OCI-LY7 (cell line): ENCODE results near the gene GRK5. TPM values are rescaled to one million over a fixed set of nuclear protein-coding genes. Genes with fewer than 3 reads are reported as not detected.

ENCODE experiments used
- BruUV-seq: library from RNA; stranded (reverse); fragments of 400-500 nt; replicated peaks from 2 replicates; lab custom pipeline; 2021; lab: Mats Ljungman, UMichigan
- CTCF ChIA-PET: fragments of 300-600 bp; sonication (Branson Sonifier 250); formaldehyde crosslinking; loops from one replicate; lab custom pipeline; 2022; ENCODE audit warnings: antibody characterized with exemption; ENCODE audit not compliant: unreplicated experiment; lab: Charles Lee
- POLR2A ChIA-PET: fragments of 300-600 bp; sonication (Branson Sonifier 250); formaldehyde crosslinking; loops from one replicate; lab custom pipeline; 2022; ENCODE audit warnings: antibody characterized with exemption; lab: Charles Lee
- DNase-seq: peaks from one replicate; pipeline ENCODE4 v3.0.0-alpha.2; 2015; ENCODE audit warnings: low spot score
- H2AFZ ChIP-seq: fragments of 200-600 bp; sonication (generic), shearing (Covaris generic); 2 replicates; pipeline ENCODE4 v1.6.1; 2014; ENCODE audit warnings: mild to moderate bottlenecking, antibody characterized with exemption, low read length, moderate library complexity
- H3K27ac ChIP-seq: fragments of 200-600 bp; sonication (generic); 2 replicates; pipeline ENCODE4 v1.5.1; 2014; ENCODE audit warnings: mixed run types, low read depth, mild to moderate bottlenecking, moderate library complexity, low read length, inconsistent platforms; ENCODE audit not compliant: poor library complexity, severe bottlenecking
- H3K36me3 ChIP-seq: fragments of 200-600 bp; sonication (generic); 2 replicates; pipeline ENCODE4 v1.6.1; 2014; ENCODE audit warnings: mild to moderate bottlenecking, antibody characterized with exemption, low read length, moderate library complexity, mixed read lengths; ENCODE audit not compliant: insufficient read depth
- H3K4me1 ChIP-seq: fragments of 200-600 bp; sonication (generic); 2 replicates; pipeline ENCODE4 v1.5.1; 2014; ENCODE audit warnings: mild to moderate bottlenecking, low read length; ENCODE audit not compliant: insufficient read depth, poor library complexity, severe bottlenecking
- H3K4me2 ChIP-seq: fragments of 200-600 bp; sonication (generic); 2 replicates; pipeline ENCODE4 v1.6.1; 2014; ENCODE audit warnings: mild to moderate bottlenecking, low read length
- H3K4me3 ChIP-seq: fragments of 200-600 bp; sonication (generic); 2 replicates; pipeline ENCODE4 v1.5.1; 2014; ENCODE audit warnings: mild to moderate bottlenecking, low read depth, low read length; ENCODE audit not compliant: poor library complexity, severe bottlenecking
- H3K79me2 ChIP-seq: fragments of 200-600 bp; sonication (generic); 2 replicates; pipeline ENCODE4 v1.6.1; 2016; ENCODE audit warnings: low read depth, mild to moderate bottlenecking, low read length, moderate library complexity, mixed read lengths; ENCODE audit not compliant: insufficient read depth
- H3K9me2 ChIP-seq: fragments of 200-600 bp; sonication (generic); 2 replicates; pipeline ENCODE4 v1.6.1; 2016; ENCODE audit warnings: mild to moderate bottlenecking, low read length, mixed read lengths; ENCODE audit not compliant: insufficient read depth
- H3K9me3 ChIP-seq: fragments of 200-600 bp; sonication (generic); 2 replicates; pipeline ENCODE4 v1.6.1; 2014; ENCODE audit warnings: mild to moderate bottlenecking, mixed run types, low read length, mixed read lengths
- H4K20me1 ChIP-seq: fragments of 200-600 bp; sonication (generic); 2 replicates; pipeline ENCODE4 v1.6.1; 2014; ENCODE audit warnings: mild to moderate bottlenecking, antibody characterized with exemption, low read length, moderate library complexity, mixed read lengths; ENCODE audit not compliant: insufficient read depth
- CTCF ChIP-seq: fragments of 200-600 bp; sonication (generic); conservative IDR thresholded peaks from 2 replicates; pipeline ENCODE4 v1.5.1; 2014; ENCODE audit warnings: mild to moderate bottlenecking, antibody characterized with exemption, low read length, moderate library complexity, mixed read lengths
- EZH2phosphoT487 ChIP-seq: fragments of 200-600 bp; sonication (generic); IDR thresholded peaks from 2 replicates; pipeline ENCODE4 v1.6.1; 2018; ENCODE audit warnings: low read depth, borderline replicate concordance, mild to moderate bottlenecking, mixed run types, antibody characterized with exemption, low read length, moderate library complexity, mixed read lengths
- intact Hi-C: fragments of 100-400 bp; cut with micrococcal nuclease; formaldehyde crosslinking; loops from one replicate; pipeline ENCODE4 v1.10.0; 2022; ENCODE audit not compliant: unreplicated experiment
- total RNA-seq, 2 experiments: library from RNA; depleted of rRNA in 1 of 2; stranded (reverse); fragments of >200 nt in 1 of 2; shearing (Covaris generic) in 1 of 2; gene quantifications; 2 replicates each; pipeline ENCODE4 v1.2.3, GENCODE V29; 2014 to 2022

GRK5 gene
- total RNA-seq, 2 experiments from 2014 or later = 4.7 to 10.2 TPM

GRCh38 chr10:119316729-119317097 lies 109.3 kb downstream of the GRK5 start:
- DNase-seq = no peak
- POLR2A ChIA-PET = no interaction called here
- H3K36me3 ChIP-seq = no peaks in the 10 kb centered on the region
- intact Hi-C loops = no loop called here
- no peak overlapping the region for H3K4me2 ChIP-seq
- H3K79me2 ChIP-seq = no peaks in the 10 kb centered on the region
- no peaks in the 10 kb centered on the region for H3K9me3 ChIP-seq
- TF ChIP-seq CTCF = no peak
- TF ChIP-seq EZH2phosphoT487 = no peak
- BruUV-seq = no TSS peak
- no peak overlapping the region for H3K27ac ChIP-seq
- H4K20me1 ChIP-seq = no peaks in the 10 kb centered on the region
- no peak overlapping the region for H2AFZ ChIP-seq
- CTCF ChIA-PET = no interaction called here
- no peaks in the 10 kb centered on the region for H3K9me2 ChIP-seq
- no peak overlapping the region for H3K4me3 ChIP-seq
- H3K4me1 ChIP-seq = peaks cover 8% of the 10 kb centered on the region

DNA sequence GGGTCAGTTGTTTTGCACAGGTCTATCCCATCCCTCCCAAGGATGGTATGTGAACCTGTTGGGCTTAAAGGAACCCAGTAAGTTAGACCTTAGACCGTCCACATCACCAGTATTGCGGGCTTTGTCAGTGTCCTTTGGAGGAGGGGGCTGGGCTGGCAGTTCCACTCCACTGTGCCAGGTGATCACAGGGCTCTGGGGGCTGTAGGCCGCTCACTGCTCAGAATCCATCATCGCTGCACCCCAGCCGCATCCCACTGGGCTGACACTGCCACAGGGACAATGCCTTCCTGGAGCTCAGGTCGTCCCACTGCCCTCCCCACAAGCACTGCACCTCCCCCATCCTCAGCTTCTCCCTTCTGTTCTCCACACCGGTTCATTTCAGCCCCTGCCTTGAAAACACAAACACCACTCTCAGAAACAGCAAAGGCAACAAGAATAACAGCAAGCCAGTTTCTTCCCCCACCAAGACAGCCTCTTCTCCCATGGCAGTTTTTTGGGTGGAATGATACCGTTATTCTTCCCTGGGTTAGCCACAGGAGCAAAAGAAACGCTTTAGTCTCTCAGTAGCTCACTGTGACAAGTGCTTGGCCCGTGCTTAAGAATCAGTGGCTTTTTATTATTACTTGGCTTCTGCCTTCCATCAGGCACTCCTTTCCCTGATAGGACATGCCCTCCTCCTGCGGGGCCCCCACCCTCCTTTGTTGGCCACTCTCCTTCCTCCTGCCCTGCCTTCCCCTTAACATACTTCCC lies 111.2 kb downstream of the GRK5 start:
- H3K36me3 ChIP-seq = no peaks in the 10 kb centered on the region
- CTCF ChIA-PET = no interaction called here
- H3K79me2 ChIP-seq = no peaks in the 10 kb centered on the region
- no peaks in the 10 kb centered on the region for H3K9me2 ChIP-seq
- H3K4me2 ChIP-seq = no peak overlapping the region
- intact Hi-C loops = no loop called here
- no peak overlapping the region for H3K4me3 ChIP-seq
- BruUV-seq = no TSS peak
- H3K27ac ChIP-seq = no peak overlapping the region
- H2AFZ ChIP-seq = no peak overlapping the region
- POLR2A ChIA-PET = interaction anchor here (0.6 kb wide), 1 partner anchor 217 kb away, joined by 5 read pairs; no protein-coding TSS in a partner anchor
- no peaks in the 10 kb centered on the region for H3K9me3 ChIP-seq
- 0 out of 2 replicates have a peak, but pooled peaks cover 6% of the 10 kb centered on the region for H4K20me1 ChIP-seq
- H3K4me1 ChIP-seq = peaks cover 1% of the 10 kb centered on the region
- no peak for DNase-seq
- TF ChIP-seq EZH2phosphoT487 = no peak
- no peak for TF ChIP-seq CTCF
